C4-2B (cell line): ENCODE results near the gene NCAPG2.
A peak's percentile ranks its signal among the peaks of the same experiment; 100 is the strongest.
"Not testable (repeated sequence)": the region's sequence is repeated elsewhere in the genome, so short reads cannot be mapped to it uniquely, and the experiment has no call there.

Experiments used
- H3K27ac ChIP-seq: fragments of 450-650 bp; 2 replicates; pipeline ENCODE4 v1.5.1; 2017
- CTCF ChIP-seq: fragments of 450-650 bp; conservative IDR thresholded peaks from 2 replicates; pipeline ENCODE4 v1.5.1; 2017; ENCODE audit warnings: mild to moderate bottlenecking
- ZFX ChIP-seq: fragments of 450-650 bp; IDR thresholded peaks from 2 replicates; pipeline ENCODE4 v1.6.1; 2017

NCAPG2 gene

DNA sequence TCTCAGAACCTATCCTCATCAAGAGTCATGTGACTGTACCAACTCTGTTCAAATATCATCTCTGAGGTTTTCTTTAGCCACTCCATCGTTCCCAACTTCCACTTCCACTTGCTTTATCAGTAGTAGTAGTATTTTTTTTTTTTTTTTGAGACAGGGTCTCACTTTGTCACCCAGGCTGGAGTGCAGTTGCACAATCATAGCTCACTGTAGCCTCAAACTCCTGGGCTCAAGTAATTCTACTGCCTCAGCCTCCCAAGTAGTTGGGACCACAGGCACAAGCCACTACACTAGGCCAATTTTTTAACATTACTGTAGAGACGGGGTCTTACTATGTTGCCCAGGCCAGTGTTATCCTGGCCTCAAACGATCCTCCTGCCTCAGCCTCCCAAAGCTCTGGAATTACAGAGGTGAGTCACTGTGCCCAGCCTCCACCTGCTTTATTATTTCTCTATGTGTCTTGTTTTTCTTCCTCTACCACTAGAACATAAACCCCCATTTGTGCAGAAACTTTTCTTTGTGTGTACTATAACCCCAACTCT lies 5.9 kb downstream of the NCAPG2 start:
- no peak overlapping the region for H3K27ac ChIP-seq
- TF ChIP-seq ZFX (no peak), CTCF (no peak)

- not testable (repeated sequence) for H3K27ac ChIP-seq
These were observed 7.0 kb downstream of the NCAPG2 start for GRCh38 chr7:158697597-158697996.

GRCh38 chr7:158695726-158696452 lies 8.7 kb downstream of the NCAPG2 start:
- H3K27ac ChIP-seq = no peak overlapping the region
- peak; percentile 72 for TF ChIP-seq CTCF
- TF ChIP-seq ZFX = no peak

DNA sequence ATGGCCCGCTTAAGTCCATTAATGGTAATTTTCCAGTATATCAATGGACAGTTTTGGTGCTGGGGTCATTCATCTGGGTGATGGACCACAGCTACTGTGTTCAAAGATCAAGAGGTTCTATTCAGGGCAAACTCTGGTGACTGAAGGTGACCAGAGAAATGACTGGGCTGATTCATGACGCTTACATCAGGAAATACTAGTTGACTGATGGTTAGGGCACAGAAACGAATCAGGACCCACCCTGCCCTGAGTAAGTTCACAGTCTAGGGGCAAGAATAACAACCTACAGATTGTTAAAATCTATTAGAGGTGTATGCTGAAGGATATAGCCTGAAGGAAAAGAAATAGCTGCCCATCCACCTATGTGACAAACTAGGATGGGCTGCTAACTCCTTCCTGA lies 9.5 kb downstream of the NCAPG2 start:
- H3K27ac ChIP-seq = no peak overlapping the region
- no peak for TF ChIP-seq CTCF
- TF ChIP-seq ZFX = no peak

DNA sequence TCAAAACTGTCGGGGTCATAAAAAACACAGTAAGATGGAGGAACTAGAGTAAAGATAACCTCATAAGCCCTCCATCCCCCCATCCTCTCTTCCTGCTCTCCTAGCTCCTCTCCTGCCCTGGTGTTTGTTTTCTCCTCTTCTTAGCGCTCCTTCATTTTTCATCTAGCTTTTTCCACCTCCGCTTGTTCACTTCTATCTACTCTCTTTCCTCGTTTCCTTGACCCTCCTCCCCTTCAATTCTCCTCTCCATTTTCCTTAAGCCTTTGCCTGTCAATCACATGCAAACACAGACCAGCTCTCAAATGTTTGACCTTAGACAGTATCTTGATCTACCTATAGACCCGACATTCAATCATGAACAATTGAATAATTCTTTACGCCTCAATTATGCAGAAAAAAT lies 10.0 kb downstream of the NCAPG2 start:
- TF ChIP-seq CTCF (no peak), ZFX (no peak)
- H3K27ac ChIP-seq = no peak overlapping the region

- no peak overlapping the region for H3K27ac ChIP-seq
- no peak for TF ChIP-seq ZFX
- no peak for TF ChIP-seq CTCF
These were observed 15.1 kb downstream of the NCAPG2 start for GRCh38 chr7:158689488-158689887.

DNA sequence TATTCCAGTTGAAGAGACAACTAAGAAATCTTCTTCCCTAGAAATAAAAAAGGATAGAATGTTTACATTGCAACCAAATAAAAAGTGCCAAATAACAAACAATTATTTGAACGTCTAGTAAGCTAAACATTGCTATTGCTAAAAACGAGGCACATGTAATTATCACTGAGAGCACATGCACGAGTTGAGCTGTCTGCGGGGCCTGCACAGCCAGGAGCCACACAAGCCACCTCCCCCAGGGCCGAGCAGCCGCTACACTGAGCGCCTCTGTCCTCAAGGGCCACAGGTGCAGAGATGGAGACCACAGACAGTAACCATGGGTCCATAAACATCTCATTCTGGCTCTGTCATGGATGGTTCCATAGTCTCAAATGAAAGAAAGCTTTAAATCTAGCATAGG lies 17.2 kb downstream of the NCAPG2 start:
- H3K27ac ChIP-seq = no peak overlapping the region
- TF ChIP-seq CTCF = no peak
- no peak for TF ChIP-seq ZFX

DNA sequence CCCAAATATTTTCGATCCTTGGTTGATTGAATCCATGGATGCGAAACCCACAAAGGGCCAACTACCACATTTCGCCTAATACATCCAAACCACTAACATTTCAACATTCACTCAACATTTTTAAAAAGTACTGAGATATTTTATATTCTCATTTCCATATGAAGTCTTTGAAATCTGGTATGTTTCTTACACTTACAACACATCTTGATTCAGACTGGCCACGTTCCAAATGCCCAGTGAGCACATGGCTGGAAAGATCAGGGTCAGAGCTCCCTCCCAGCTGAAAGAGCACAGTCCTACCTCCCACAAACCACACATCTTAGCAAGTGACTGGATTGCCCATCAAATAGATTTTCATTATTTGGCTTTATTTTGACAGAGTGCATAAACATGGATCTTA lies 18.9 kb downstream of the NCAPG2 start:
- H3K27ac ChIP-seq = no peak overlapping the region
- TF ChIP-seq ZFX = no peak
- TF ChIP-seq CTCF = no peak
